GM18502 (cell line): ENCODE data around the gene CDKAL1.
"Not testable (repeated sequence)": the region's sequence is repeated elsewhere in the genome, so short reads cannot be mapped to it uniquely, and the experiment has no call there.

ENCODE experiments used
- ATAC-seq: cut with Tn5 transposase; IDR thresholded peaks from one replicate; pipeline ENCODE4 v1.9.1; 2021; ENCODE audit warnings: mild to moderate bottlenecking; ENCODE audit not compliant: unreplicated experiment, poor library complexity

CDKAL1 gene

GRCh38 chr6:20630617-20631548, 96.6 kb downstream of the CDKAL1 start:
- peak; percentile 44 for ATAC-seq

GRCh38 chr6:20631549-20631924, 97.3 kb downstream of the CDKAL1 start:
- peak; percentile 55 for ATAC-seq

- no peak for ATAC-seq
These were observed 98.4 kb downstream of the CDKAL1 start for GRCh38 chr6:20632696-20633095.

- ATAC-seq, result no peak
These were observed 99.5 kb downstream of the CDKAL1 start for GRCh38 chr6:20633566-20634340.

GRCh38 chr6:20639161-20639560, 104.9 kb downstream of the CDKAL1 start:
- no peak for ATAC-seq

GRCh38 chr6:20640181-20640580, 105.9 kb downstream of the CDKAL1 start:
- no peak for ATAC-seq

GRCh38 chr6:20642441-20642840, 108.2 kb downstream of the CDKAL1 start:
- no peak for ATAC-seq

GRCh38 chr6:20644667-20645370, 110.6 kb downstream of the CDKAL1 start:
- no peak for ATAC-seq

- ATAC-seq, result not testable (repeated sequence)
These were observed 111.3 kb downstream of the CDKAL1 start for GRCh38 chr6:20645572-20645971.

GRCh38 chr6:20647585-20647984, 113.3 kb downstream of the CDKAL1 start:
- ATAC-seq, result no peak

GRCh38 chr6:20649696-20650470, 115.6 kb downstream of the CDKAL1 start:
- ATAC-seq, result not testable (repeated sequence)

GRCh38 chr6:20652299-20653084, 118.2 kb downstream of the CDKAL1 start:
- no peak for ATAC-seq

GRCh38 chr6:20653085-20653479, 118.8 kb downstream of the CDKAL1 start:
- ATAC-seq, result no peak

- no peak for ATAC-seq
These were observed 121.1 kb downstream of the CDKAL1 start for GRCh38 chr6:20655317-20655716.

GRCh38 chr6:20657274-20657800, 123.1 kb downstream of the CDKAL1 start:
- no peak for ATAC-seq

- no peak for ATAC-seq
These were observed 123.8 kb downstream of the CDKAL1 start for GRCh38 chr6:20658053-20658452.

GRCh38 chr6:20658516-20658915, 124.3 kb downstream of the CDKAL1 start:
- no peak for ATAC-seq

GRCh38 chr6:20660534-20660933, 126.3 kb downstream of the CDKAL1 start:
- ATAC-seq, result no peak

- no peak for ATAC-seq
These were observed 127.5 kb downstream of the CDKAL1 start for GRCh38 chr6:20661721-20662120.
